PC-9 (cell line): ENCODE measurements around the gene KLHL40. TPM values are rescaled to one million over a fixed set of nuclear protein-coding genes. Genes with fewer than 3 reads are reported as not detected.

ENCODE experiments used
- BruUV-seq: library from RNA; stranded (reverse); fragments of 400-500 nt; replicated peaks from 2 replicates; lab custom pipeline; 2021; lab: Mats Ljungman, UMichigan
- CTCF ChIA-PET: fragments of 300-600 bp; sonication (Branson Sonifier 250); formaldehyde crosslinking; loops from one replicate; lab custom pipeline; 2022; ENCODE audit warnings: antibody characterized with exemption; lab: Charles Lee
- POLR2A ChIA-PET: fragments of 300-600 bp; sonication (Branson Sonifier 250); formaldehyde crosslinking; loops from one replicate; lab custom pipeline; 2022; ENCODE audit warnings: antibody characterized with exemption; ENCODE audit not compliant: unreplicated experiment; lab: Charles Lee
- DNase-seq, 2 experiments: peaks; one replicate each; pipeline versions ENCODE4 v3.0.0 to v3.0.0-alpha.2; 2015 to 2022; ENCODE audit warnings: mixed read lengths in 1 of 2
- H2AFZ ChIP-seq: fragments of 200-600 bp; sonication (generic); 2 replicates; pipeline ENCODE4 v1.8.1; 2017; ENCODE audit warnings: antibody characterized with exemption
- H3F3A ChIP-seq: fragments of 200-600 bp; sonication (generic); 2 replicates; pipeline ENCODE4 v1.8.1; 2017; ENCODE audit warnings: antibody characterized with exemption, mild to moderate bottlenecking, low read depth; ENCODE audit not compliant: insufficient read depth
- H3K27ac ChIP-seq: fragments of 200-600 bp; sonication (generic); 2 replicates; pipeline ENCODE4 v1.6.1; 2016; ENCODE audit warnings: mixed run types
- H3K27me3 ChIP-seq: fragments of 200-600 bp; sonication (generic); 2 replicates; pipeline ENCODE4 v1.6.1; 2016; ENCODE audit warnings: low read depth, mixed run types; ENCODE audit not compliant: insufficient read depth
- H3K36me3 ChIP-seq: fragments of 200-600 bp; sonication (generic); 2 replicates; pipeline ENCODE4 v1.6.1; 2016; ENCODE audit warnings: low read depth, mixed run types
- H3K4me1 ChIP-seq: fragments of 200-600 bp; sonication (generic); replicated peaks from 2 replicates; pipeline ENCODE4 v1.6.1; 2016; ENCODE audit warnings: mixed run types; ENCODE audit not compliant: insufficient read depth
- H3K4me2 ChIP-seq: fragments of 200-600 bp; sonication (generic); 2 replicates; pipeline ENCODE4 v1.6.1; 2017; ENCODE audit warnings: mixed run types
- H3K4me3 ChIP-seq: fragments of 200-600 bp; sonication (generic); 2 replicates; pipeline ENCODE4 v1.6.1; 2016; ENCODE audit warnings: mixed run types
- H3K79me2 ChIP-seq: fragments of 200-600 bp; sonication (generic); 2 replicates; pipeline ENCODE4 v1.6.1; 2017; ENCODE audit warnings: low read depth, mixed run types
- H3K9me2 ChIP-seq: fragments of 200-600 bp; sonication (generic); 2 replicates; pipeline ENCODE4 v1.8.1; 2017; ENCODE audit warnings: mild to moderate bottlenecking; ENCODE audit not compliant: insufficient read depth
- H3K9me3 ChIP-seq: fragments of 200-600 bp; sonication (generic); 2 replicates; pipeline ENCODE4 v1.8.1; 2016; ENCODE audit warnings: low read depth; ENCODE audit not compliant: insufficient read depth
- H4K20me1 ChIP-seq: fragments of 200-600 bp; sonication (generic); 2 replicates; pipeline ENCODE4 v1.8.1; 2017; ENCODE audit not compliant: insufficient read depth
- CTCF ChIP-seq: fragments of 200-600 bp; sonication (generic); conservative IDR thresholded peaks from 2 replicates; pipeline ENCODE4 v1.6.1; 2017; ENCODE audit warnings: mixed run types, antibody characterized with exemption, mild to moderate bottlenecking, moderate library complexity
- EZH2 ChIP-seq: fragments of 200-600 bp; sonication (generic); IDR thresholded peaks from 2 replicates; pipeline ENCODE4 v1.8.0; 2017; ENCODE audit warnings: antibody characterized with exemption, low read depth
- intact Hi-C: fragments of 100-400 bp; cut with micrococcal nuclease; formaldehyde crosslinking; loops from one replicate; pipeline ENCODE4 v1.10.0; 2022; ENCODE audit not compliant: unreplicated experiment
- total RNA-seq: library from RNA; stranded (reverse); gene quantifications from 2 replicates; pipeline ENCODE4 v1.2.3, GENCODE V29; 2021

Gene KLHL40
- total RNA-seq, 1 experiment from 2014 or later = not detected

- no peaks in the 10 kb centered on the region for H3K79me2 ChIP-seq
- no peak overlapping the region for H2AFZ ChIP-seq
- TF ChIP-seq CTCF = no peak
- no peak for TF ChIP-seq EZH2
- no peak overlapping the region for H3K4me2 ChIP-seq
- no peaks in the 10 kb centered on the region for H4K20me1 ChIP-seq
- intact Hi-C loops = no loop called here
- CTCF ChIA-PET = no interaction called here
- POLR2A ChIA-PET = interaction anchor here (0.6 kb wide), 1 partner anchor 451 kb away, joined by 4 read pairs; no protein-coding TSS in a partner anchor
- H3K36me3 ChIP-seq = no peaks in the 10 kb centered on the region
- no peaks in the 10 kb centered on the region for H3K4me1 ChIP-seq
- 0 out of 2 replicates have a peak, but pooled peaks cover 4% of the 10 kb centered on the region for H3K27me3 ChIP-seq
- H3K4me3 ChIP-seq = no peak overlapping the region
- H3K27ac ChIP-seq = no peak overlapping the region
- no peaks in the 10 kb centered on the region for H3K9me3 ChIP-seq
- H3K9me2 ChIP-seq = no peaks in the 10 kb centered on the region
- no peaks in the 10 kb centered on the region for H3F3A ChIP-seq
- BruUV-seq = no TSS peak
- DNase-seq = no peak
Measured at GRCh38 chr3:42705962-42706585, 20.7 kb downstream of the KLHL40 start.

- H3K4me3 ChIP-seq = no peak overlapping the region
- BruUV-seq = no TSS peak
- H2AFZ ChIP-seq = no peak overlapping the region
Measured at GRCh38 chr3:42706721-42707619, 21.6 kb downstream of the KLHL40 start.

More at GRCh38 chr3:42706721-42707619, 21.6 kb downstream of the KLHL40 start:
- CTCF ChIA-PET = no interaction called here
- Histone ChIP-seq H3K27ac (no peak overlapping the region), H3K4me1 (no peaks in the 10 kb centered on the region), H3K79me2 (no peaks in the 10 kb centered on the region), H3K27me3 (no peaks in the 10 kb centered on the region), H3K9me3 (no peaks in the 10 kb centered on the region), H3K9me2 (no peaks in the 10 kb centered on the region), H4K20me1 (no peaks in the 10 kb centered on the region), H3K4me2 (no peak overlapping the region), H3F3A (no peaks in the 10 kb centered on the region), H3K36me3 (no peaks in the 10 kb centered on the region)
- intact Hi-C loops = no loop called here
- DNase-seq = no peak
- no peak for TF ChIP-seq CTCF
- no peak for TF ChIP-seq EZH2
- POLR2A ChIA-PET = no interaction called here
